ENCODE results near the gene MBIP. TPM values are rescaled to one million over a fixed set of nuclear protein-coding genes. Genes with fewer than 3 reads are reported as not detected.
"Not testable (repeated sequence)": the region's sequence is repeated elsewhere in the genome, so short reads cannot be mapped to it uniquely, and the experiment has no call there.

The MBIP gene
- total and polyA plus RNA-seq, 5 donors from 2014 or later, result 19.2 to 42.2 (median 23.8) TPM

- H3K36me3 ChIP-seq (ENCODE audit: control insufficient read depth, insufficient read depth, low read length), result no peaks in the 10 kb centered on the region
- no peak for ATAC-seq (ENCODE audit: low read depth in 2 of 2)
Measured at GRCh38 chr14:36346052-36346451, 25.6 kb upstream of the MBIP start.

GRCh38 chr14:36344211-36344610 lies 23.8 kb upstream of the MBIP start:
- ATAC-seq (ENCODE audit: low read depth in 2 of 2) (no peak), DNase-seq (no peak)
- no peaks in the 10 kb centered on the region for H3K36me3 Mint-ChIP-seq
- peaks cover 0 to 7% (median 0%) of the 10 kb centered on the region in 7 donors for H3K9me3 Mint-ChIP-seq
- H3K27me3 Mint-ChIP-seq, result peaks cover 21% of the 10 kb centered on the region
- Histone ChIP-seq H3K27me3 (ENCODE audit: control insufficient read depth, insufficient read depth, low read length) (peaks cover 15% of the 10 kb centered on the region), H3K27ac (ENCODE audit: insufficient read depth, low read length, poor library complexity, severe bottlenecking) (no peak overlapping the region), H3K4me1 (ENCODE audit: control insufficient read depth, insufficient read depth, low read length, poor library complexity, severe bottlenecking) (no peaks in the 10 kb centered on the region), H3K4me3 (ENCODE audit: low read depth, low read length) (no peak overlapping the region), H3K9me3 (ENCODE audit: control insufficient read depth in 2 of 2, low read length in 2 of 2) (no peaks in the 10 kb centered on the region), H3K36me3 (ENCODE audit: control insufficient read depth, insufficient read depth, low read length) (no peaks in the 10 kb centered on the region)
- H3K4me3 Mint-ChIP-seq, result no peak overlapping the region
- no peaks in the 10 kb centered on the region for H3K4me1 Mint-ChIP-seq
- no peak overlapping the region for H3K27ac Mint-ChIP-seq

More at GRCh38 chr14:36346052-36346451, 25.6 kb upstream of the MBIP start:
- Mint-ChIP-seq H3K4me3 (no peak overlapping the region), H3K27ac (no peak overlapping the region), H3K9me3 (peaks cover 0 to 8% (median 0%) of the 10 kb centered on the region in 7 donors), H3K36me3 (no peaks in the 10 kb centered on the region), H3K27me3 (peaks cover 20% of the 10 kb centered on the region), H3K4me1 (no peaks in the 10 kb centered on the region)
- no peak overlapping the region for H3K4me3 ChIP-seq (ENCODE audit: low read depth, low read length)
- H3K4me1 ChIP-seq (ENCODE audit: control insufficient read depth, insufficient read depth, low read length, poor library complexity, severe bottlenecking), result no peaks in the 10 kb centered on the region
- H3K9me3 ChIP-seq (ENCODE audit: control insufficient read depth in 2 of 2, low read length in 2 of 2), result no peaks in the 10 kb centered on the region
- H3K27ac ChIP-seq (ENCODE audit: insufficient read depth, low read length, poor library complexity, severe bottlenecking), result no peak overlapping the region
- no peak for DNase-seq
- peaks cover 17% of the 10 kb centered on the region for H3K27me3 ChIP-seq (ENCODE audit: control insufficient read depth, insufficient read depth, low read length)

- H3K27me3 Mint-ChIP-seq, result peaks cover 23% of the 10 kb centered on the region
- H3K9me3 Mint-ChIP-seq; H3K4me3 Mint-ChIP-seq; H3K36me3 Mint-ChIP-seq; H3K9me3 ChIP-seq (ENCODE audit: control insufficient read depth in 2 of 2, low read length in 2 of 2); H3K4me3 ChIP-seq (ENCODE audit: low read depth, low read length); ATAC-seq (ENCODE audit: low read depth in 2 of 2); H3K4me1 Mint-ChIP-seq; H3K27ac ChIP-seq (ENCODE audit: insufficient read depth, low read length, poor library complexity, severe bottlenecking); H3K27ac Mint-ChIP-seq; H3K4me1 ChIP-seq (ENCODE audit: control insufficient read depth, insufficient read depth, low read length, poor library complexity, severe bottlenecking); H3K36me3 ChIP-seq (ENCODE audit: control insufficient read depth, insufficient read depth, low read length); DNase-seq: not testable (repeated sequence)
- H3K27me3 ChIP-seq (ENCODE audit: control insufficient read depth, insufficient read depth, low read length), result peaks cover 15% of the 10 kb centered on the region
Measured at GRCh38 chr14:36341811-36342210, 21.4 kb upstream of the MBIP start.

- Histone ChIP-seq H3K9me3 (ENCODE audit: control insufficient read depth in 2 of 2, low read length in 2 of 2) (no peaks in the 10 kb centered on the region), H3K4me1 (ENCODE audit: control insufficient read depth, insufficient read depth, low read length, poor library complexity, severe bottlenecking) (no peaks in the 10 kb centered on the region), H3K27me3 (ENCODE audit: control insufficient read depth, insufficient read depth, low read length) (peaks cover 11% of the 10 kb centered on the region), H3K4me3 (ENCODE audit: low read depth, low read length) (no peak overlapping the region), H3K36me3 (ENCODE audit: control insufficient read depth, insufficient read depth, low read length) (no peaks in the 10 kb centered on the region), H3K27ac (ENCODE audit: insufficient read depth, low read length, poor library complexity, severe bottlenecking) (no peak overlapping the region)
- Mint-ChIP-seq H3K4me3 (no peak overlapping the region), H3K27me3 (peaks cover 19% of the 10 kb centered on the region), H3K9me3 (peaks cover 0 to 6% (median 0%) of the 10 kb centered on the region in 7 donors), H3K27ac (no peak overlapping the region), H3K36me3 (no peaks in the 10 kb centered on the region), H3K4me1 (no peaks in the 10 kb centered on the region)
- DNase-seq, result no peak
- ATAC-seq (ENCODE audit: low read depth in 2 of 2), result no peak
Measured at GRCh38 chr14:36340276-36340890, 19.9 kb upstream of the MBIP start.

- Histone ChIP-seq H3K27me3 (ENCODE audit: control insufficient read depth, insufficient read depth, low read length) (peaks cover 11% of the 10 kb centered on the region), H3K4me3 (ENCODE audit: low read depth, low read length) (no peak overlapping the region), H3K36me3 (ENCODE audit: control insufficient read depth, insufficient read depth, low read length) (no peaks in the 10 kb centered on the region), H3K27ac (ENCODE audit: insufficient read depth, low read length, poor library complexity, severe bottlenecking) (no peak overlapping the region), H3K9me3 (ENCODE audit: control insufficient read depth in 2 of 2, low read length in 2 of 2) (no peaks in the 10 kb centered on the region), H3K4me1 (ENCODE audit: control insufficient read depth, insufficient read depth, low read length, poor library complexity, severe bottlenecking) (no peaks in the 10 kb centered on the region)
- ATAC-seq (ENCODE audit: low read depth in 2 of 2) (no peak), DNase-seq (no peak)
- H3K27ac Mint-ChIP-seq, result no peak overlapping the region
- no peaks in the 10 kb centered on the region for H3K4me1 Mint-ChIP-seq
- no peaks in the 10 kb centered on the region for H3K36me3 Mint-ChIP-seq
- H3K4me3 Mint-ChIP-seq, result no peak overlapping the region
- peaks cover 0 to 6% (median 0%) of the 10 kb centered on the region in 7 donors for H3K9me3 Mint-ChIP-seq
- peaks cover 17% of the 10 kb centered on the region for H3K27me3 Mint-ChIP-seq
Measured at GRCh38 chr14:36339816-36340215, 19.4 kb upstream of the MBIP start.

- Mint-ChIP-seq H3K4me1 (no peaks in the 10 kb centered on the region), H3K4me3 (no peak overlapping the region), H3K27me3 (peaks cover 12% of the 10 kb centered on the region), H3K36me3 (no peaks in the 10 kb centered on the region), H3K27ac (no peak overlapping the region), H3K9me3 (peaks cover 0 to 2% (median 0%) of the 10 kb centered on the region in 7 donors)
- DNase-seq (no peak), ATAC-seq (ENCODE audit: low read depth in 2 of 2) (no peak)
- Histone ChIP-seq H3K27me3 (ENCODE audit: control insufficient read depth, insufficient read depth, low read length) (peaks cover 16% of the 10 kb centered on the region), H3K4me3 (ENCODE audit: low read depth, low read length) (no peak overlapping the region), H3K36me3 (ENCODE audit: control insufficient read depth, insufficient read depth, low read length) (no peaks in the 10 kb centered on the region), H3K27ac (ENCODE audit: insufficient read depth, low read length, poor library complexity, severe bottlenecking) (no peak overlapping the region), H3K9me3 (ENCODE audit: control insufficient read depth in 2 of 2, low read length in 2 of 2) (no peaks in the 10 kb centered on the region), H3K4me1 (ENCODE audit: control insufficient read depth, insufficient read depth, low read length, poor library complexity, severe bottlenecking) (no peaks in the 10 kb centered on the region)
Measured at GRCh38 chr14:36333119-36333518, 12.7 kb upstream of the MBIP start.

GRCh38 chr14:36327573-36327972 lies 7.1 kb upstream of the MBIP start:
- H3K36me3 Mint-ChIP-seq; H3K27ac Mint-ChIP-seq; H3K27ac ChIP-seq (ENCODE audit: insufficient read depth, low read length, poor library complexity, severe bottlenecking); H3K4me3 Mint-ChIP-seq; H3K9me3 ChIP-seq (ENCODE audit: control insufficient read depth in 2 of 2, low read length in 2 of 2); H3K4me1 Mint-ChIP-seq; DNase-seq; H3K9me3 Mint-ChIP-seq; H3K4me1 ChIP-seq (ENCODE audit: control insufficient read depth, insufficient read depth, low read length, poor library complexity, severe bottlenecking); H3K4me3 ChIP-seq (ENCODE audit: low read depth, low read length); H3K36me3 ChIP-seq (ENCODE audit: control insufficient read depth, insufficient read depth, low read length); ATAC-seq (ENCODE audit: low read depth in 2 of 2): not testable (repeated sequence)
- peaks cover 27% of the 10 kb centered on the region for H3K27me3 ChIP-seq (ENCODE audit: control insufficient read depth, insufficient read depth, low read length)
- peaks cover 20% of the 10 kb centered on the region for H3K27me3 Mint-ChIP-seq

- Histone ChIP-seq H3K36me3 (ENCODE audit: control insufficient read depth, insufficient read depth, low read length) (no peaks in the 10 kb centered on the region), H3K9me3 (ENCODE audit: control insufficient read depth in 2 of 2, low read length in 2 of 2) (no peaks in the 10 kb centered on the region), H3K4me3 (ENCODE audit: low read depth, low read length) (no peak overlapping the region), H3K4me1 (ENCODE audit: control insufficient read depth, insufficient read depth, low read length, poor library complexity, severe bottlenecking) (no peaks in the 10 kb centered on the region), H3K27me3 (ENCODE audit: control insufficient read depth, insufficient read depth, low read length) (peaks cover 23% of the 10 kb centered on the region), H3K27ac (ENCODE audit: insufficient read depth, low read length, poor library complexity, severe bottlenecking) (no peak overlapping the region)
- Mint-ChIP-seq H3K27me3 (peaks cover 20% of the 10 kb centered on the region), H3K4me3 (no peak overlapping the region), H3K27ac (no peak overlapping the region), H3K36me3 (no peaks in the 10 kb centered on the region), H3K4me1 (peaks cover 0 to 2% (median under 1%) of the 10 kb centered on the region in 4 donors), H3K9me3 (peaks cover 0 to 8% (median 2%) of the 10 kb centered on the region in 7 donors)
- DNase-seq, result no peak
- no peak for ATAC-seq (ENCODE audit: low read depth in 2 of 2)
Measured at GRCh38 chr14:36325853-36326252, 5.4 kb upstream of the MBIP start.

Data from CD4-positive, CD25-positive, alpha-beta regulatory T cell (primary cell).